ENCODE data around the gene CDHR4. TPM values are rescaled to one million over a fixed set of nuclear protein-coding genes. Genes with fewer than 3 reads are reported as not detected.
"Not testable (repeated sequence)": the region's sequence is repeated elsewhere in the genome, so short reads cannot be mapped to it uniquely, and the experiment has no call there.

The CDHR4 gene
- total RNA-seq = under 1 TPM in 1 of 2 donors, not detected in 1; 0.24 TPM
- long read RNA-seq, partial matches to known transcripts = 0 of 1 reads
- long read RNA-seq, other reads (novel, unspliced or antisense) = 1 of 1 reads

GRCh38 chr3:49799761-49800160 lies at the start of gene CDHR4:
Gene CDHR4 (minus strand): TSS chr3:49799873. CDS start chr3:49799812, 61 bp downstream.
- intact Hi-C loops (cut with DNase I) = loop anchor here in 1 of 2 donors (5.0 kb wide), 1 partner anchor 43 kb away; no protein-coding TSS in a partner anchor
- peak in 1 of 2 donors; percentile 11 for ATAC-seq
- DNase-seq = peak; percentile 64

GRCh38 chr3:49845694-49846093 lies 46.0 kb upstream of the CDHR4 start:
- ATAC-seq (no peak), DNase-seq (no peak)
- intact Hi-C loops (cut with DNase I) = loop anchor here in 1 of 2 donors (10.0 kb wide), 1 partner anchor 49 kb away; no protein-coding TSS in a partner anchor

GRCh38 chr3:49844464-49845183 lies 45.0 kb upstream of the CDHR4 start:
- intact Hi-C loops (cut with DNase I) = loop anchor here (5.0 to 10.0 kb wide), 3 partner anchors 42 to 63 kb away; partner anchors contain the start of gene INKA1 (in 1 of the 2)
- ATAC-seq (no peak), DNase-seq (no peak)

- intact Hi-C loops (cut with DNase I) = loop anchor here (5.0 to 10.0 kb wide), 3 partner anchors 41 to 64 kb away; partner anchors contain the start of gene INKA1 (in 1 of the 2)
- peak in 1 of 2 donors; percentile 10 for ATAC-seq
- no peak for DNase-seq
These were observed 43.3 kb upstream of the CDHR4 start for GRCh38 chr3:49842843-49843517.

- DNase-seq (no peak), ATAC-seq (no peak)
- intact Hi-C loops (cut with DNase I) = loop anchor here (5.0 to 10.0 kb wide), 3 partner anchors 40 to 65 kb away; partner anchors contain the start of gene INKA1 (in 1 of the 2)
These were observed 42.1 kb upstream of the CDHR4 start for GRCh38 chr3:49841806-49842205.

- intact Hi-C loops (cut with DNase I) = loop anchor here (5.0 to 10.0 kb wide), 3 partner anchors 39 to 66 kb away; partner anchors contain the start of gene INKA1 (in 1 of the 2)
- DNase-seq = no peak
These were observed 41.5 kb upstream of the CDHR4 start for GRCh38 chr3:49841126-49841696.

GRCh38 chr3:49840388-49840787 lies 40.7 kb upstream of the CDHR4 start:
- ATAC-seq (no peak), DNase-seq (no peak)
- intact Hi-C loops (cut with DNase I) = loop anchor here (5.0 to 10.0 kb wide), 3 partner anchors 38 to 67 kb away; partner anchors contain the start of gene INKA1 (in 1 of the 2)

More at GRCh38 chr3:49841126-49841696, 41.5 kb upstream of the CDHR4 start:
- ATAC-seq = no peak

- intact Hi-C loops (cut with DNase I) = loop anchor here in 1 of 2 donors (1.0 kb wide), 1 partner anchor 36 kb away; the partner anchor contains the start of gene INKA1
- DNase-seq (peak; percentile 85), ATAC-seq (peak; percentile 84 to 86)
These were observed 39.6 kb upstream of the CDHR4 start for GRCh38 chr3:49839193-49839809.

- intact Hi-C loops (cut with DNase I) = no loop called here
- DNase-seq = no peak
- ATAC-seq = no peak
These were observed 31.7 kb upstream of the CDHR4 start for GRCh38 chr3:49831341-49831740.

GRCh38 chr3:49826016-49826415 lies 26.3 kb upstream of the CDHR4 start:
- DNase-seq (no peak), ATAC-seq (no peak)
- intact Hi-C loops (cut with DNase I) = no loop called here

- DNase-seq; intact Hi-C loops (cut with DNase I); ATAC-seq: not testable (repeated sequence)
These were observed 23.5 kb upstream of the CDHR4 start for GRCh38 chr3:49823131-49823530.

GRCh38 chr3:49813497-49814174 lies 14.0 kb upstream of the CDHR4 start, which contains the start of gene UBA7:
Gene UBA7 (minus strand): TSS chr3:49813953. CDS start chr3:49813787, 166 bp downstream.
- intact Hi-C loops (cut with DNase I) = no loop called here
- ATAC-seq = peak; percentile 93 to 94
- DNase-seq = peak; percentile 63

GRCh38 chr3:49812916-49813496 lies 13.3 kb upstream of the CDHR4 start:
- DNase-seq = no peak
- intact Hi-C loops (cut with DNase I) = no loop called here
- ATAC-seq = peak; percentile 47 to 62

- ATAC-seq = no peak
These were observed 7.9 kb upstream of the CDHR4 start for GRCh38 chr3:49807431-49808114.

GRCh38 chr3:49806850-49807249 lies 7.2 kb upstream of the CDHR4 start:
- DNase-seq = no peak
- intact Hi-C loops (cut with DNase I) = no loop called here
- ATAC-seq = no peak

More at GRCh38 chr3:49807431-49808114, 7.9 kb upstream of the CDHR4 start:
- DNase-seq = no peak
- intact Hi-C loops (cut with DNase I) = no loop called here

- DNase-seq (peak; percentile 72), ATAC-seq (peak in 1 of 2 donors; percentile 7)
- intact Hi-C loops (cut with DNase I) = no loop called here
These were observed 6.4 kb upstream of the CDHR4 start for GRCh38 chr3:49805897-49806701.

Data from left cardiac atrium (tissue), 4 donors.